ENCODE results near the gene TMEM92. TPM values are rescaled to one million over a fixed set of nuclear protein-coding genes. Genes with fewer than 3 reads are reported as not detected.

TMEM92 gene
- total RNA-seq, 1 donor from 2014 or later = 28.1 TPM

DNA sequence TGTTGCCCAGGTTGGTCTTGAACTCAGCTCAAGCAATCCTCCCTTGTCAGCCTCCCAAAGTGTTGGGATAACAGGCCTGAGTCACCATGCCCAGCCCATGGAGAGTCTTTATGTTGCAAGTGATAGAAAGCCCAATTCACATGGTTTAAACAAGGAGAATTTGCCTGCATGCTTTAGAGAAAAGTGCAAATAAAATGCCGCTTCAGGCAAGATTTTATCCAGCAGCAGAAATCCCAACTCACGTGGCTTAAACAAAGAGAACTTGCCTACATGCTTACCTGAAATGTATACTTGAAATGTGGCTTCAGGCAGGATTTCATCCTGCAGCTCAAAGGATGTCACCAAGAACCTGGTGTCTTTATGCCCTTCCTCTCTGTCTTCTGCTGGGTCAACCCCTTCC lies 42.9 kb downstream of the TMEM92 start:
- no peaks in the 10 kb centered on the region for H3K27me3 Mint-ChIP-seq (ENCODE audit: unreplicated experiment)

DNA sequence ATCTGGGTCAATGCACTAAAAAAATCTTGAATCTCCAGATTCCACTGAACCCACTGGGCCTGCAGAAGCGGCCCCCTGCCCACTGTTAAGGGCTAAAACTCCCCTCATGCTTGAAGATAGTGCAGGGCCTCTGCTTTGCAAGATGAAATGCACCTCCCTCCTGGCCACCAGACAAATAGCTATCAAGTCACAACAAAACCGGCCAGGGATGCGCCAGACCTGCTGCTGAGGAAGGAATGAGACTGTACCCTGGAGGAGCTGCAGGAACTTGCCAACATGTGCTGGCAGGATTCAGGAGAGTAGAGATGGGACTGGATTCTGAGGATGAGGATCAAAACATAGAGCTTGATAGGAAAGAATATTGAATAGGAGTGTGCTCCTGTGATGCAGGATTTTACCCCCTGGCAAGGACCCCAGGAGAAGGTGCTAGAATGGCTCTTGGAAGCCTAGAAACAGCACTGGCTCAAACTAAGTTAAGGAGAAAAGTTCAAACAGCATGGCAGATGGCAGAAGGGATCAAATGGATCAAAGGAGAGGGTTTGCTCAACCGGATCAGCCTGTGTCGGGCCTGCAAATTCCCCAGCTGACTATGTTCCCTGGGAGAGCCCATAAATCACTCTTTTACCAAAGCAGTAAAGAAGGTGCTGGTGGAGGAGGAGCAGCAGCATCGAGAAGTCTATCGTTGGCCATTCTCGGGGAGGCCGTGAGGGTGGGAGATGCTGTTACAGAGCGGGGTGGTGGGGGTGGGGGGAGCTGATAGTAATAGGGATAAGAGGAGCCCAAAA lies 44.4 kb downstream of the TMEM92 start:
- Mint-ChIP-seq H3K9me3 (ENCODE audit: unreplicated experiment) (no peaks in the 10 kb centered on the region), H3K27ac (ENCODE audit: unreplicated experiment) (no peak overlapping the region), H3K27me3 (ENCODE audit: unreplicated experiment) (peaks cover 1% of the 10 kb centered on the region), H3K4me3 (ENCODE audit: unreplicated experiment) (no peak overlapping the region), H3K36me3 (ENCODE audit: low read depth, unreplicated experiment) (peaks cover 3% of the 10 kb centered on the region), H3K4me1 (ENCODE audit: unreplicated experiment) (peaks cover 2% of the 10 kb centered on the region)
- TF ChIP-seq, protein P1, sequence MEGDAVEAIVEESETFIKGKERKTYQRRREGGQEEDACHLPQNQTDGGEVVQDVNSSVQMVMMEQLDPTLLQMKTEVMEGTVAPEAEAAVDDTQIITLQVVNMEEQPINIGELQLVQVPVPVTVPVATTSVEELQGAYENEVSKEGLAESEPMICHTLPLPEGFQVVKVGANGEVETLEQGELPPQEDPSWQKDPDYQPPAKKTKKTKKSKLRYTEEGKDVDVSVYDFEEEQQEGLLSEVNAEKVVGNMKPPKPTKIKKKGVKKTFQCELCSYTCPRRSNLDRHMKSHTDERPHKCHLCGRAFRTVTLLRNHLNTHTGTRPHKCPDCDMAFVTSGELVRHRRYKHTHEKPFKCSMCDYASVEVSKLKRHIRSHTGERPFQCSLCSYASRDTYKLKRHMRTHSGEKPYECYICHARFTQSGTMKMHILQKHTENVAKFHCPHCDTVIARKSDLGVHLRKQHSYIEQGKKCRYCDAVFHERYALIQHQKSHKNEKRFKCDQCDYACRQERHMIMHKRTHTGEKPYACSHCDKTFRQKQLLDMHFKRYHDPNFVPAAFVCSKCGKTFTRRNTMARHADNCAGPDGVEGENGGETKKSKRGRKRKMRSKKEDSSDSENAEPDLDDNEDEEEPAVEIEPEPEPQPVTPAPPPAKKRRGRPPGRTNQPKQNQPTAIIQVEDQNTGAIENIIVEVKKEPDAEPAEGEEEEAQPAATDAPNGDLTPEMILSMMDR (IDR thresholded peaks at IDR 0.05; ENCODE audit: unreplicated experiment) = no peak
- no peak for DNase-seq (ENCODE audit: low spot score)

More for the DNA sequence above, 42.9 kb downstream of the TMEM92 start:
- TF ChIP-seq, protein P1 (IDR thresholded peaks at IDR 0.05; ENCODE audit: unreplicated experiment) = no peak
- no peak overlapping the region for H3K4me3 Mint-ChIP-seq (ENCODE audit: unreplicated experiment)
- H3K9me3 Mint-ChIP-seq (ENCODE audit: unreplicated experiment) = no peaks in the 10 kb centered on the region
- H3K36me3 Mint-ChIP-seq (ENCODE audit: low read depth, unreplicated experiment) = peaks cover 3% of the 10 kb centered on the region
- DNase-seq (ENCODE audit: low spot score) = no peak
- no peak overlapping the region for H3K27ac Mint-ChIP-seq (ENCODE audit: unreplicated experiment)
- H3K4me1 Mint-ChIP-seq (ENCODE audit: unreplicated experiment) = no peaks in the 10 kb centered on the region

DNA sequence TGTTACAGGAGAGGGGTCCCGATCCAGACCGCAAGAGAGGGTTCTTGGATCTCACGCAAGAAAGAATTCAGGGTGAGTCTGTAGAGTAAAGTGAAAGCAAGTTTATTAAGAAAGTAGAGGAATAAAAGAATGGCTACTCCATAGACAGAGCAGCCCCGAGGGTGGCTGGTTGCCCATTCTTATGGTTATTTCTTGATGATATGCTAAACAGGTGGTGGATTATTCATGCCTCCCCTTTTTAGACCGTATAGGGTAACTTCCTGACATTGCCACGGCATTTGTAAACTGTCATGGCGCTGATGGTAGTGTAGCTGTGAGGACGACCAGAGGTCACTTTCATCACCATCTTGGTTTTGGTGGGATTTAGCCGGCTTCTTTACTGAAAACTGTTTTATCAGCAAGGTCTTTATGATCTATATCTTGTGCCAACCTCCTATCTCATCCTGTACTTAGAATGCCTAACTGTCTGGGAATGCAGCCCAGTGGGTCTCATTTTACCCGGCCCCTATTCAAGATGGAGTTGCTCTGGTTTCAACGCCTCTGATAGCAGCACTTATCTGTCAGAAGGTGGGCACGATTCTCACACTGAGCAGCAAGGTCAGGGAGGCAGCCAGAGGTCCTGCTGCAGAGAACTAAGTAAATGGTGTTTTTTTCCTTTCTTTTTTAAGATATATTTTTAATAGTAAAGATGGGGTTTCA lies 45.2 kb downstream of the TMEM92 start:
- Mint-ChIP-seq H3K27me3 (ENCODE audit: unreplicated experiment) (peaks cover 1% of the 10 kb centered on the region), H3K4me3 (ENCODE audit: unreplicated experiment) (no peak overlapping the region), H3K4me1 (ENCODE audit: unreplicated experiment) (peaks cover 2% of the 10 kb centered on the region), H3K9me3 (ENCODE audit: unreplicated experiment) (no peaks in the 10 kb centered on the region), H3K36me3 (ENCODE audit: low read depth, unreplicated experiment) (peaks cover 3% of the 10 kb centered on the region), H3K27ac (ENCODE audit: unreplicated experiment) (no peak overlapping the region)
- no peak for DNase-seq (ENCODE audit: low spot score)
- TF ChIP-seq, protein P1 (IDR thresholded peaks at IDR 0.05; ENCODE audit: unreplicated experiment) = no peak

DNA sequence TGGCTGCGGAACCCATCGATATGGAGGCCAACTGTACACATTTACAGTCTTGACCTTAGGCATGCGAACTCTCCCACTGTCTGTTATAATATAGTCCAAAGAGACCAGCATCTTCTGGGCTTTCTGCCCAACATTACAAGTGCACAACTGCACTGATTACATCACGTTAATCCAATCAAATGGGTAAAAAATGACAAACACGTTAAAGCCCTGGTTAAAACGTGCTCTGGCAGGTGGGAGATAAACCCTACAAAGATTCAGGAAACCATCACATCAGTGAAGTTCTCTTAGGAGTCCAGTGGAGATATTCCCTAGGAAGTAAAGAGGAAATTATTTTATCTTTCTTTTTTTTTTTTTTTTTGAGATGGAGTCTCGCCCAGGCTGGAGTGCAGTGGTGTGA lies 48.0 kb downstream of the TMEM92 start:
- H3K27ac Mint-ChIP-seq (ENCODE audit: unreplicated experiment) = no peak overlapping the region
- TF ChIP-seq, protein P1 (IDR thresholded peaks at IDR 0.05; ENCODE audit: unreplicated experiment) = no peak
- H3K4me3 Mint-ChIP-seq (ENCODE audit: unreplicated experiment) = no peak overlapping the region
- H3K4me1 Mint-ChIP-seq (ENCODE audit: unreplicated experiment) = peaks cover 2% of the 10 kb centered on the region
- DNase-seq (ENCODE audit: low spot score) = no peak
- peaks cover 1% of the 10 kb centered on the region for H3K27me3 Mint-ChIP-seq (ENCODE audit: unreplicated experiment)
- no peaks in the 10 kb centered on the region for H3K9me3 Mint-ChIP-seq (ENCODE audit: unreplicated experiment)
- no peaks in the 10 kb centered on the region for H3K36me3 Mint-ChIP-seq (ENCODE audit: low read depth, unreplicated experiment)

DNA sequence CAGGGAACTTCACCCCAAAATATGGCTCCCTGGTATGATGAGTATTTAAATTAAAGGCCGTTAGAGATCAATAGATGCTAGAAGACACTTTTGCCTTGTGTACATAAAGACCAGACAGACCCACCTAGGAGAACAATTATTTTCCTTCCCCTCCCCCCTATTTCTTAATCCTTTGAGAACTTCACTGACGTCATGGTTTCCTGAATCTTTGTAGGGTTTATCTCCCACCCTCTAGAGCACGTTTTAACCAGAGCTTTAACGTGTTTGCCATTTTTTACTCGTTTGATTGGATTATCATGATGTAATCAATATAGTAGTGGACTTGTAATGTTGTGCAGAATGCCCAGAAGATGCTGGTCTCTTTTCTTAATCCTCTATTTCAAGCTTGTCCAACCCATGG lies 48.8 kb downstream of the TMEM92 start:
- Mint-ChIP-seq H3K9me3 (ENCODE audit: unreplicated experiment) (no peaks in the 10 kb centered on the region), H3K4me1 (ENCODE audit: unreplicated experiment) (peaks cover 2% of the 10 kb centered on the region), H3K27ac (ENCODE audit: unreplicated experiment) (no peak overlapping the region), H3K36me3 (ENCODE audit: low read depth, unreplicated experiment) (no peaks in the 10 kb centered on the region), H3K4me3 (ENCODE audit: unreplicated experiment) (no peak overlapping the region), H3K27me3 (ENCODE audit: unreplicated experiment) (peaks cover 1% of the 10 kb centered on the region)
- no peak for DNase-seq (ENCODE audit: low spot score)
- TF ChIP-seq, protein P1 (IDR thresholded peaks at IDR 0.05; ENCODE audit: unreplicated experiment) = no peak

All from endothelial cell (in vitro differentiated cells).